IMR-90 (cell line): ENCODE data around the gene ZNF415. TPM values are rescaled to one million over a fixed set of nuclear protein-coding genes. Genes with fewer than 3 reads are reported as not detected.

Experiments
- ATAC-seq: fragments of 200-7000 bp; cut with Tn5 transposase; 2 replicates; pipeline ENCODE4 v1.9.1; 2020; ENCODE audit warnings: low read depth, mild to moderate bottlenecking, moderate library complexity
- BruUV-seq: library from RNA; stranded (reverse); fragments of 400-500 nt; replicated peaks from 2 replicates; lab custom pipeline; 2021; lab: Mats Ljungman, UMichigan
- CTCF ChIA-PET: fragments of 300-600 bp; formaldehyde crosslinking; extraction: SDS; loops from one replicate; lab custom pipeline; 2021; ENCODE audit warnings: antibody characterized with exemption; lab: Yijun Ruan, JAX
- POLR2A ChIA-PET: fragments of 300-600 bp; sonication (Branson Sonifier 250); formaldehyde crosslinking; loops from one replicate; lab custom pipeline; 2022; ENCODE audit warnings: antibody characterized with exemption; ENCODE audit not compliant: unreplicated experiment; lab: Charles Lee
- DNase-seq: peaks from one replicate; pipeline ENCODE4 v3.0.0; 2013
- H2AFZ ChIP-seq: replicated peaks from 2 replicates; pipeline ENCODE3; 2013; ENCODE audit warnings: low read length, mild to moderate bottlenecking; ENCODE audit not compliant: poor library complexity
- H2AK5ac ChIP-seq: 2 replicates; pipeline ENCODE4 v1.6.1; 2013; ENCODE audit warnings: low read depth, low read length, inconsistent platforms
- H2AK9ac ChIP-seq: replicated peaks from 2 replicates; pipeline ENCODE3; 2013; ENCODE audit warnings: mild to moderate bottlenecking, low read depth, low read length, moderate library complexity; ENCODE audit not compliant: poor library complexity
- H2BK120ac ChIP-seq: 2 replicates; pipeline ENCODE4 v1.6.1; 2013; ENCODE audit warnings: low read depth, low read length, inconsistent platforms
- H2BK15ac ChIP-seq: 3 replicates; pipeline ENCODE4 v1.6.1; 2013; ENCODE audit warnings: low read depth, low read length, inconsistent platforms
- H2BK20ac ChIP-seq: 2 replicates; pipeline ENCODE4 v1.6.1; 2013; ENCODE audit warnings: low read depth, mild to moderate bottlenecking, inconsistent platforms, low read length, moderate library complexity
- H2BK5ac ChIP-seq: 2 replicates; pipeline ENCODE4 v1.6.1; 2013; ENCODE audit warnings: mild to moderate bottlenecking, low read depth, low read length, inconsistent platforms; ENCODE audit not compliant: poor library complexity, severe bottlenecking
- H3K14ac ChIP-seq: replicated peaks from 2 replicates; pipeline ENCODE4 v1.6.1; 2013; ENCODE audit warnings: low read depth, low read length, inconsistent platforms
- H3K18ac ChIP-seq: 2 replicates; pipeline ENCODE4 v1.6.1; 2013; ENCODE audit warnings: low read depth, low read length, control low read depth
- H3K23ac ChIP-seq: 2 replicates; pipeline ENCODE4 v1.6.1; 2013; ENCODE audit warnings: low read depth, low read length, inconsistent platforms
- H3K27ac ChIP-seq: 2 replicates; pipeline ENCODE4 v1.5.1; 2013; ENCODE audit warnings: mild to moderate bottlenecking, control low read depth, low read length; ENCODE audit not compliant: insufficient read depth
- H3K27me3 ChIP-seq: 2 replicates; pipeline ENCODE4 v1.6.1; 2013; ENCODE audit warnings: low read length; ENCODE audit not compliant: control insufficient read depth, insufficient read depth
- H3K36me3 ChIP-seq: 2 replicates; pipeline ENCODE4 v1.6.1; 2013; ENCODE audit warnings: low read length, mixed read lengths; ENCODE audit not compliant: control insufficient read depth, insufficient read depth
- H3K4ac ChIP-seq: 2 replicates; pipeline ENCODE4 v1.6.1; 2013; ENCODE audit warnings: low read depth, low read length, inconsistent platforms
- H3K4me1 ChIP-seq: 2 replicates; pipeline ENCODE4 v1.6.1; 2013; ENCODE audit warnings: low read length, mixed read lengths; ENCODE audit not compliant: control insufficient read depth, insufficient read depth
- H3K4me2 ChIP-seq: 2 replicates; pipeline ENCODE4 v1.6.1; 2013; ENCODE audit warnings: low read depth, mild to moderate bottlenecking, control low read depth, low read length, moderate library complexity
- H3K4me3 ChIP-seq: 2 replicates; pipeline ENCODE4 v1.5.1; 2013; ENCODE audit warnings: low read depth, mild to moderate bottlenecking, control low read depth, low read length, moderate library complexity; ENCODE audit not compliant: insufficient read depth
- H3K56ac ChIP-seq: 2 replicates; pipeline ENCODE4 v1.6.1; 2013; ENCODE audit warnings: low read length, inconsistent platforms; ENCODE audit not compliant: insufficient read depth; ENCODE audit errors: extremely low read depth
- H3K79me1 ChIP-seq, 2 experiments: 2 replicates each; pipeline ENCODE4 v1.6.1; 2013; ENCODE audit warnings: low read length in 2 of 2, inconsistent platforms in 1 of 2, low read depth in 1 of 2
- H3K9ac ChIP-seq: 2 replicates; pipeline ENCODE4 v1.6.1; 2013; ENCODE audit warnings: low read depth, low read length, control low read depth
- H3K9me1 ChIP-seq: 2 replicates; pipeline ENCODE4 v1.6.1; 2013; ENCODE audit warnings: low read length, inconsistent platforms; ENCODE audit not compliant: insufficient read depth
- H3K9me3 ChIP-seq: 2 replicates; pipeline ENCODE4 v1.6.1; 2013; ENCODE audit warnings: low read length; ENCODE audit not compliant: control insufficient read depth, insufficient read depth
- H4K20me1 ChIP-seq: 2 replicates; pipeline ENCODE4 v1.6.1; 2013; ENCODE audit warnings: low read length, inconsistent platforms; ENCODE audit not compliant: insufficient read depth
- H4K5ac ChIP-seq: 2 replicates; pipeline ENCODE4 v1.6.1; 2013; ENCODE audit warnings: mild to moderate bottlenecking, low read depth, low read length, control low read depth
- H4K8ac ChIP-seq, 2 experiments: 2 replicates each; pipeline ENCODE4 v1.6.1; 2013; ENCODE audit warnings: low read depth in 2 of 2, low read length in 2 of 2, control low read depth in 1 of 2, inconsistent platforms in 1 of 2
- H4K91ac ChIP-seq: 2 replicates; pipeline ENCODE4 v1.6.1; 2013; ENCODE audit warnings: low read depth, low read length, inconsistent platforms; ENCODE audit not compliant: insufficient read depth
- BHLHE40 ChIP-seq: fragments of 150-350 bp; IDR thresholded peaks from 2 replicates; pipeline ENCODE4 v1.6.1; 2016; ENCODE audit warnings: mild to moderate bottlenecking, low read depth, low read length
- CEBPB ChIP-seq: IDR thresholded peaks from 2 replicates; pipeline ENCODE4 v1.6.1; 2012; ENCODE audit warnings: low read depth, low read length, improper control_type of control experiment
- CHD1 ChIP-seq: IDR thresholded peaks from 2 replicates; pipeline ENCODE4 v1.6.1; 2012; ENCODE audit warnings: low read depth, low read length, improper control_type of control experiment
- ELK1 ChIP-seq: fragments of 150-350 bp; IDR thresholded peaks from 2 replicates; pipeline ENCODE4 v1.6.1; 2016; ENCODE audit warnings: low read depth, mild to moderate bottlenecking, low read length, moderate library complexity, borderline replicate concordance
- FOS ChIP-seq: fragments of 150-350 bp; IDR thresholded peaks from 2 replicates; pipeline ENCODE4 v1.6.1; 2016; ENCODE audit warnings: low read depth, low read length
- MAFK ChIP-seq: IDR thresholded peaks from 2 replicates; pipeline ENCODE4 v1.6.1; 2012; ENCODE audit warnings: low read depth, low read length, improper control_type of control experiment
- MAZ ChIP-seq: IDR thresholded peaks from 2 replicates; pipeline ENCODE4 v1.6.1; 2012; ENCODE audit warnings: low read depth, mild to moderate bottlenecking, low read length, improper control_type of control experiment, moderate library complexity, borderline replicate concordance
- MXI1 ChIP-seq: IDR thresholded peaks from 2 replicates; pipeline ENCODE4 v1.6.1; 2012; ENCODE audit warnings: low read depth, mild to moderate bottlenecking, low read length, moderate library complexity, borderline replicate concordance
- RAD21 ChIP-seq: IDR thresholded peaks from 2 replicates; pipeline ENCODE4 v1.6.1; 2012; ENCODE audit warnings: low read length, improper control_type of control experiment
- RCOR1 ChIP-seq: IDR thresholded peaks from 2 replicates; pipeline ENCODE4 v1.6.1; 2012; ENCODE audit warnings: mild to moderate bottlenecking, low read length, improper control_type of control experiment; ENCODE audit not compliant: insufficient replicate concordance
- RFX5 ChIP-seq: IDR thresholded peaks from 2 replicates; pipeline ENCODE4 v1.8.0; 2012; ENCODE audit warnings: low read depth, mild to moderate bottlenecking, low read length, moderate library complexity
- SMC3 ChIP-seq: fragments of 150-350 bp; IDR thresholded peaks from 2 replicates; pipeline ENCODE4 v1.6.1; 2016; ENCODE audit warnings: low read depth, mild to moderate bottlenecking, antibody characterized with exemption, low read length, moderate library complexity
- USF2 ChIP-seq: fragments of 150-350 bp; IDR thresholded peaks from 2 replicates; pipeline ENCODE4 v1.6.1; 2017; ENCODE audit warnings: mild to moderate bottlenecking, antibody characterized with exemption, low read length, low read depth
- WGBS, 2 experiments: methylation state at CpG; one replicate each; pipeline versions ENCODE4 v1.1.5 to v1.1.7; 2013; ENCODE audit warnings: missing lambda C conversion rate in 2 of 2; ENCODE audit not compliant: insufficient read length in 1 of 2; ENCODE audit errors: extremely low coverage in 2 of 2; 5-methylcytosine and 5-hydroxymethylcytosine counted together
- dilution Hi-C: fragments of 300-500 bp; cut with HindIII; formaldehyde crosslinking; loops from one replicate; pipeline ENCODE4 v1.14.3; 2018; ENCODE audit warnings: low sequenced_read_pairs; ENCODE audit not compliant: unreplicated experiment
- in situ Hi-C: fragments of 300-500 bp; cut with MboI; formaldehyde crosslinking; loops from 3 replicates; pipeline ENCODE4 v1.14.3; 2019; ENCODE audit warnings: low sequenced_read_pairs, inconsistent platforms, mixed read lengths
- intact Hi-C: fragments of 100-400 bp; cut with micrococcal nuclease; formaldehyde crosslinking; loops from 2 replicates; pipeline ENCODE4 v1.10.0; 2022
- polyA plus RNA-seq, 3 experiments: library from polyadenylated mRNA; depleted of rRNA; stranded (reverse); fragments of >200 nt; gene quantifications; 2 replicates each; pipeline ENCODE4 v1.2.3, GENCODE V29; 2012; ENCODE audit warnings: low replicate concordance in 1 of 3
- total RNA-seq: library from RNA; depleted of rRNA; stranded (reverse); fragments of >200 nt; gene quantifications from 2 replicates; pipeline ENCODE4 v1.2.3, GENCODE V29; 2012
- TF ChIP-seq, protein P1 (sequence below): conservative IDR thresholded peaks from 2 replicates; pipeline ENCODE4 v1.5.1; 2012; ENCODE audit warnings: mild to moderate bottlenecking, low read depth, low read length, improper control_type of control experiment

Gene ZNF415
- total and polyA plus RNA-seq, 2 of the 4 experiments (the other 2 are of a cell fraction): 4.2 to 7.7 TPM

GRCh38 chr19:53131085-53131590 is 1.6 kb downstream of the ZNF415 start:
- H2AK9ac ChIP-seq: no peak overlapping the region
- H2BK15ac ChIP-seq: no peak overlapping the region
- H4K5ac ChIP-seq: no peak overlapping the region
- H2AFZ ChIP-seq: no peak overlapping the region
- H2AK5ac ChIP-seq: no peak overlapping the region
- H3K4me1 ChIP-seq: peaks cover 3% of the 10 kb centered on the region; the same call in 1 of the 2 replicates
- in situ Hi-C loops (no loop called here), dilution Hi-C loops (no loop called here), intact Hi-C loops (loop anchor here (2.0 kb wide), 1 partner anchor 28 kb away; the partner anchor contains the start of gene ZNF160)
- CTCF ChIA-PET: interaction anchor here (0.6 kb wide), 1 partner anchor 882 kb away, joined by 3 read pairs; no protein-coding TSS in a partner anchor
- H3K9me1 ChIP-seq: no peaks in the 10 kb centered on the region
- peaks cover 0 to 9% of the 10 kb centered on the region in 2 experiments; a peak in 2 of 4 replicates for H3K79me1 ChIP-seq
- H3K27ac ChIP-seq: no peak overlapping the region
- no TSS peak for BruUV-seq
- H3K4ac ChIP-seq: no peak overlapping the region
- H3K18ac ChIP-seq: no peak overlapping the region
- no peak overlapping the region for H3K4me3 ChIP-seq
- no peak overlapping the region for H2BK20ac ChIP-seq
- 0 out of 2 replicates have a peak overlapping the region, but pooled peaks have one; percentile 80 for H3K9ac ChIP-seq
- H4K91ac ChIP-seq: no peak overlapping the region
- POLR2A ChIA-PET: no interaction called here
- H3K4me2 ChIP-seq: no peak overlapping the region; the same call in 1 of the 2 replicates
- DNase-seq: no peak
- no peaks in the 10 kb centered on the region for H3K27me3 ChIP-seq
- no peak overlapping the region for H3K23ac ChIP-seq
- no peak overlapping the region for H4K8ac ChIP-seq
- no peaks in the 10 kb centered on the region; the same call in 1 of the 2 replicates for H3K9me3 ChIP-seq
- H3K56ac ChIP-seq: no peak overlapping the region
- TF ChIP-seq USF2: no peak
- TF ChIP-seq RAD21: no peak
- no peak for TF ChIP-seq CHD1
- TF ChIP-seq RCOR1: no peak
- no peak for TF ChIP-seq CEBPB
- no peak for TF ChIP-seq ELK1
- TF ChIP-seq RFX5: no peak
- TF ChIP-seq BHLHE40: no peak
- TF ChIP-seq MAFK: no peak
- no peak for TF ChIP-seq FOS
- no peak for TF ChIP-seq SMC3
- TF ChIP-seq MAZ: no peak
- TF ChIP-seq, protein P1, sequence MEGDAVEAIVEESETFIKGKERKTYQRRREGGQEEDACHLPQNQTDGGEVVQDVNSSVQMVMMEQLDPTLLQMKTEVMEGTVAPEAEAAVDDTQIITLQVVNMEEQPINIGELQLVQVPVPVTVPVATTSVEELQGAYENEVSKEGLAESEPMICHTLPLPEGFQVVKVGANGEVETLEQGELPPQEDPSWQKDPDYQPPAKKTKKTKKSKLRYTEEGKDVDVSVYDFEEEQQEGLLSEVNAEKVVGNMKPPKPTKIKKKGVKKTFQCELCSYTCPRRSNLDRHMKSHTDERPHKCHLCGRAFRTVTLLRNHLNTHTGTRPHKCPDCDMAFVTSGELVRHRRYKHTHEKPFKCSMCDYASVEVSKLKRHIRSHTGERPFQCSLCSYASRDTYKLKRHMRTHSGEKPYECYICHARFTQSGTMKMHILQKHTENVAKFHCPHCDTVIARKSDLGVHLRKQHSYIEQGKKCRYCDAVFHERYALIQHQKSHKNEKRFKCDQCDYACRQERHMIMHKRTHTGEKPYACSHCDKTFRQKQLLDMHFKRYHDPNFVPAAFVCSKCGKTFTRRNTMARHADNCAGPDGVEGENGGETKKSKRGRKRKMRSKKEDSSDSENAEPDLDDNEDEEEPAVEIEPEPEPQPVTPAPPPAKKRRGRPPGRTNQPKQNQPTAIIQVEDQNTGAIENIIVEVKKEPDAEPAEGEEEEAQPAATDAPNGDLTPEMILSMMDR: no peak
- TF ChIP-seq MXI1: no peak
- ATAC-seq: no peak
- H2BK5ac ChIP-seq: no peak overlapping the region
- no peak overlapping the region for H2BK120ac ChIP-seq
- no peak overlapping the region for H3K14ac ChIP-seq
- 100% methylated on average over 2 of the region's 4 CpGs for WGBS, 2 experiments
- H4K20me1 ChIP-seq: no peaks in the 10 kb centered on the region
- no peaks in the 10 kb centered on the region; the same call in 1 of the 2 replicates for H3K36me3 ChIP-seq
